OCI-LY7 (cell line): ENCODE data around the gene CXCL12. TPM values are rescaled to one million over a fixed set of nuclear protein-coding genes. Genes with fewer than 3 reads are reported as not detected.

Experiments used
- BruUV-seq: library from RNA; stranded (reverse); fragments of 400-500 nt; replicated peaks from 2 replicates; lab custom pipeline; 2021; lab: Mats Ljungman, UMichigan
- CTCF ChIA-PET: fragments of 300-600 bp; sonication (Branson Sonifier 250); formaldehyde crosslinking; loops from one replicate; lab custom pipeline; 2022; ENCODE audit warnings: antibody characterized with exemption; ENCODE audit not compliant: unreplicated experiment; lab: Charles Lee
- POLR2A ChIA-PET: fragments of 300-600 bp; sonication (Branson Sonifier 250); formaldehyde crosslinking; loops from one replicate; lab custom pipeline; 2022; ENCODE audit warnings: antibody characterized with exemption; lab: Charles Lee
- DNase-seq: peaks from one replicate; pipeline ENCODE4 v3.0.0-alpha.2; 2015; ENCODE audit warnings: low spot score
- H2AFZ ChIP-seq: fragments of 200-600 bp; sonication (generic), shearing (Covaris generic); 2 replicates; pipeline ENCODE4 v1.6.1; 2014; ENCODE audit warnings: mild to moderate bottlenecking, antibody characterized with exemption, low read length, moderate library complexity
- H3K27ac ChIP-seq: fragments of 200-600 bp; sonication (generic); 2 replicates; pipeline ENCODE4 v1.5.1; 2014; ENCODE audit warnings: mixed run types, low read depth, mild to moderate bottlenecking, moderate library complexity, low read length, inconsistent platforms; ENCODE audit not compliant: poor library complexity, severe bottlenecking
- H3K36me3 ChIP-seq: fragments of 200-600 bp; sonication (generic); 2 replicates; pipeline ENCODE4 v1.6.1; 2014; ENCODE audit warnings: mild to moderate bottlenecking, antibody characterized with exemption, low read length, moderate library complexity, mixed read lengths; ENCODE audit not compliant: insufficient read depth
- H3K4me1 ChIP-seq: fragments of 200-600 bp; sonication (generic); 2 replicates; pipeline ENCODE4 v1.5.1; 2014; ENCODE audit warnings: mild to moderate bottlenecking, low read length; ENCODE audit not compliant: insufficient read depth, poor library complexity, severe bottlenecking
- H3K4me2 ChIP-seq: fragments of 200-600 bp; sonication (generic); 2 replicates; pipeline ENCODE4 v1.6.1; 2014; ENCODE audit warnings: mild to moderate bottlenecking, low read length
- H3K4me3 ChIP-seq: fragments of 200-600 bp; sonication (generic); 2 replicates; pipeline ENCODE4 v1.5.1; 2014; ENCODE audit warnings: mild to moderate bottlenecking, low read depth, low read length; ENCODE audit not compliant: poor library complexity, severe bottlenecking
- H3K79me2 ChIP-seq: fragments of 200-600 bp; sonication (generic); 2 replicates; pipeline ENCODE4 v1.6.1; 2016; ENCODE audit warnings: low read depth, mild to moderate bottlenecking, low read length, moderate library complexity, mixed read lengths; ENCODE audit not compliant: insufficient read depth
- H3K9me2 ChIP-seq: fragments of 200-600 bp; sonication (generic); 2 replicates; pipeline ENCODE4 v1.6.1; 2016; ENCODE audit warnings: mild to moderate bottlenecking, low read length, mixed read lengths; ENCODE audit not compliant: insufficient read depth
- H3K9me3 ChIP-seq: fragments of 200-600 bp; sonication (generic); 2 replicates; pipeline ENCODE4 v1.6.1; 2014; ENCODE audit warnings: mild to moderate bottlenecking, mixed run types, low read length, mixed read lengths
- H4K20me1 ChIP-seq: fragments of 200-600 bp; sonication (generic); 2 replicates; pipeline ENCODE4 v1.6.1; 2014; ENCODE audit warnings: mild to moderate bottlenecking, antibody characterized with exemption, low read length, moderate library complexity, mixed read lengths; ENCODE audit not compliant: insufficient read depth
- CTCF ChIP-seq: fragments of 200-600 bp; sonication (generic); conservative IDR thresholded peaks from 2 replicates; pipeline ENCODE4 v1.5.1; 2014; ENCODE audit warnings: mild to moderate bottlenecking, antibody characterized with exemption, low read length, moderate library complexity, mixed read lengths
- EZH2phosphoT487 ChIP-seq: fragments of 200-600 bp; sonication (generic); IDR thresholded peaks from 2 replicates; pipeline ENCODE4 v1.6.1; 2018; ENCODE audit warnings: low read depth, borderline replicate concordance, mild to moderate bottlenecking, mixed run types, antibody characterized with exemption, low read length, moderate library complexity, mixed read lengths
- intact Hi-C: fragments of 100-400 bp; cut with micrococcal nuclease; formaldehyde crosslinking; loops from one replicate; pipeline ENCODE4 v1.10.0; 2022; ENCODE audit not compliant: unreplicated experiment
- total RNA-seq, 2 experiments: library from RNA; depleted of rRNA in 1 of 2; stranded (reverse); fragments of >200 nt in 1 of 2; shearing (Covaris generic) in 1 of 2; gene quantifications; 2 replicates each; pipeline ENCODE4 v1.2.3, GENCODE V29; 2014 to 2022

The CXCL12 gene
- total RNA-seq, 2 experiments from 2014 or later = not detected

GRCh38 chr10:44376472-44377099, 8.3 kb downstream of the CXCL12 start:
- ChIA-PET POLR2A (interaction anchor here (0.7 kb wide), 2 partner anchors 16 to 1054 kb away, joined by 3 read pairs; no protein-coding TSS in a partner anchor), CTCF (no interaction called here)
- H3K27ac ChIP-seq = no peak overlapping the region
- no peaks in the 10 kb centered on the region for H4K20me1 ChIP-seq
- no peak overlapping the region for H3K4me3 ChIP-seq
- no peak for TF ChIP-seq CTCF
- no peak for TF ChIP-seq EZH2phosphoT487
- intact Hi-C loops = no loop called here
- H3K9me3 ChIP-seq = no peaks in the 10 kb centered on the region
- no peaks in the 10 kb centered on the region for H3K9me2 ChIP-seq
- H3K4me2 ChIP-seq = no peak overlapping the region
- DNase-seq = no peak
- no peaks in the 10 kb centered on the region for H3K4me1 ChIP-seq
- no TSS peak for BruUV-seq
- H3K79me2 ChIP-seq = no peaks in the 10 kb centered on the region
- H2AFZ ChIP-seq = no peak overlapping the region
- no peaks in the 10 kb centered on the region for H3K36me3 ChIP-seq

- H3K27ac ChIP-seq = no peak overlapping the region
- intact Hi-C loops = no loop called here
- no peaks in the 10 kb centered on the region for H3K4me1 ChIP-seq
- BruUV-seq = no TSS peak
- ChIA-PET CTCF (no interaction called here), POLR2A (no interaction called here)
- TF ChIP-seq CTCF = no peak
- no peak for TF ChIP-seq EZH2phosphoT487
- H3K4me2 ChIP-seq = no peak overlapping the region
- no peaks in the 10 kb centered on the region for H4K20me1 ChIP-seq
- DNase-seq = no peak
- no peak overlapping the region for H3K4me3 ChIP-seq
- H3K9me3 ChIP-seq = no peaks in the 10 kb centered on the region
- no peak overlapping the region for H2AFZ ChIP-seq
- H3K9me2 ChIP-seq = no peaks in the 10 kb centered on the region
- H3K36me3 ChIP-seq = no peaks in the 10 kb centered on the region
- H3K79me2 ChIP-seq = no peaks in the 10 kb centered on the region
Measured at GRCh38 chr10:44374155-44374554, 10.7 kb downstream of the CXCL12 start.

- Histone ChIP-seq H2AFZ (no peak overlapping the region), H3K27ac (no peak overlapping the region), H4K20me1 (no peaks in the 10 kb centered on the region), H3K4me1 (no peaks in the 10 kb centered on the region), H3K4me2 (no peak overlapping the region), H3K9me2 (no peaks in the 10 kb centered on the region), H3K36me3 (no peaks in the 10 kb centered on the region), H3K9me3 (no peaks in the 10 kb centered on the region), H3K4me3 (no peak overlapping the region), H3K79me2 (no peaks in the 10 kb centered on the region)
- CTCF ChIA-PET = no interaction called here
- TF ChIP-seq CTCF = no peak
- no peak for TF ChIP-seq EZH2phosphoT487
- intact Hi-C loops = no loop called here
- POLR2A ChIA-PET = no interaction called here
- no TSS peak for BruUV-seq
- DNase-seq = no peak
Measured at GRCh38 chr10:44373341-44373995, 11.4 kb downstream of the CXCL12 start.
